Calu3 (cell line): ENCODE results near the gene SIM2. TPM values are rescaled to one million over a fixed set of nuclear protein-coding genes. Genes with fewer than 3 reads are reported as not detected.

Experiments
- BruUV-seq: library from RNA; stranded (reverse); fragments of 400-500 nt; replicated peaks from 2 replicates; lab custom pipeline; 2021; lab: Mats Ljungman, UMichigan
- CTCF ChIA-PET: fragments of 300-600 bp; sonication (Branson Sonifier 250); formaldehyde crosslinking; loops from one replicate; lab custom pipeline; 2022; ENCODE audit warnings: antibody characterized with exemption; lab: Charles Lee
- DNase-seq: peaks from one replicate; pipeline ENCODE4 v3.0.0; 2022
- H3K27ac Mint-ChIP-seq: one replicate; pipeline ENCODE4 v1.8.0; 2022; ENCODE audit warnings: mixed read lengths; ENCODE audit not compliant: unreplicated experiment
- H3K27me3 Mint-ChIP-seq: one replicate; pipeline ENCODE4 v1.8.0; 2022; ENCODE audit warnings: mixed read lengths; ENCODE audit not compliant: unreplicated experiment
- H3K36me3 Mint-ChIP-seq: one replicate; pipeline ENCODE4 v1.8.0; 2022; ENCODE audit warnings: mild to moderate bottlenecking, moderate library complexity, mixed read lengths; ENCODE audit not compliant: insufficient read depth, unreplicated experiment
- H3K4me1 Mint-ChIP-seq: one replicate; pipeline ENCODE4 v1.8.0; 2022; ENCODE audit warnings: mild to moderate bottlenecking, low read depth, mixed read lengths; ENCODE audit not compliant: unreplicated experiment
- H3K4me3 Mint-ChIP-seq: one replicate; pipeline ENCODE4 v1.8.0; 2022; ENCODE audit warnings: mild to moderate bottlenecking, low read depth, moderate library complexity, mixed read lengths; ENCODE audit not compliant: unreplicated experiment
- H3K9me3 Mint-ChIP-seq: one replicate; pipeline ENCODE4 v1.8.0; 2022; ENCODE audit warnings: low read depth, mixed read lengths; ENCODE audit not compliant: unreplicated experiment
- CTCF ChIP-seq: fragments of 200-600 bp; IDR thresholded peaks from one replicate; pipeline ENCODE4 v1.8.0; 2022; ENCODE audit warnings: antibody characterized with exemption; ENCODE audit not compliant: unreplicated experiment
- intact Hi-C: fragments of 100-400 bp; cut with micrococcal nuclease; formaldehyde crosslinking; loops from one replicate; pipeline ENCODE4 v1.10.0; 2022; ENCODE audit not compliant: unreplicated experiment
- total RNA-seq: library from RNA; stranded (reverse); gene quantifications from 2 replicates; pipeline ENCODE4 v1.2.3, GENCODE V29; 2022

The SIM2 gene
- total RNA-seq, 1 experiment from 2014 or later: 15.4 TPM

- Mint-ChIP-seq H3K27me3 (no peaks in the 10 kb centered on the region), H3K9me3 (no peaks in the 10 kb centered on the region), H3K27ac (no peak overlapping the region), H3K36me3 (peaks cover 30% of the 10 kb centered on the region), H3K4me1 (no peaks in the 10 kb centered on the region), H3K4me3 (no peak overlapping the region)
- no peak for DNase-seq
- BruUV-seq: no TSS peak
- CTCF ChIA-PET: interaction anchor here (0.6 kb wide), 1 partner anchor 635 kb away, joined by 4 read pairs; no protein-coding TSS in a partner anchor
- TF ChIP-seq CTCF: no peak
- intact Hi-C loops: loop anchor here (5.0 kb wide), 1 partner anchor 204 kb away; no protein-coding TSS in a partner anchor
Observed at GRCh38 chr21:36703626-36704280, 4.8 kb downstream of the SIM2 start.

- DNase-seq: no peak
- Mint-ChIP-seq H3K36me3 (peaks cover 30% of the 10 kb centered on the region), H3K4me1 (no peaks in the 10 kb centered on the region), H3K4me3 (no peak overlapping the region), H3K9me3 (no peaks in the 10 kb centered on the region), H3K27ac (no peak overlapping the region), H3K27me3 (no peaks in the 10 kb centered on the region)
- no peak for TF ChIP-seq CTCF
- no TSS peak for BruUV-seq
- CTCF ChIA-PET: interaction anchor here (0.6 kb wide), 1 partner anchor 636 kb away, joined by 4 read pairs; no protein-coding TSS in a partner anchor
- intact Hi-C loops: loop anchor here (5.0 kb wide), 1 partner anchor 203 kb away; no protein-coding TSS in a partner anchor
Observed at GRCh38 chr21:36704281-36704957, 5.5 kb downstream of the SIM2 start.

GRCh38 chr21:36704958-36705678 is 6.2 kb downstream of the SIM2 start:
- no peak for DNase-seq
- Mint-ChIP-seq H3K4me3 (no peak overlapping the region), H3K4me1 (no peaks in the 10 kb centered on the region), H3K9me3 (no peaks in the 10 kb centered on the region), H3K36me3 (peaks cover 27% of the 10 kb centered on the region), H3K27ac (no peak overlapping the region), H3K27me3 (no peaks in the 10 kb centered on the region)
- intact Hi-C loops: loop anchor here (5.0 kb wide), 1 partner anchor 202 kb away; no protein-coding TSS in a partner anchor
- TF ChIP-seq CTCF: no peak
- BruUV-seq: no TSS peak
- CTCF ChIA-PET: no interaction called here

GRCh38 chr21:36705679-36706481 is 7.0 kb downstream of the SIM2 start:
- no TSS peak for BruUV-seq
- no peak overlapping the region for H3K27ac Mint-ChIP-seq
- intact Hi-C loops: no loop called here
- CTCF ChIA-PET: no interaction called here
- H3K4me1 Mint-ChIP-seq: no peaks in the 10 kb centered on the region
- no peak for TF ChIP-seq CTCF
- H3K9me3 Mint-ChIP-seq: no peaks in the 10 kb centered on the region
- no peaks in the 10 kb centered on the region for H3K27me3 Mint-ChIP-seq
- no peak for DNase-seq
- no peak overlapping the region for H3K4me3 Mint-ChIP-seq
- H3K36me3 Mint-ChIP-seq: peaks cover 22% of the 10 kb centered on the region
